Activated T-helper 1 cell treated with Interleukin-2 at 50 U/mL for 16 hours (primary cell): ENCODE results near the gene TNIP2.
"Not testable (repeated sequence)": the region's sequence is repeated elsewhere in the genome, so short reads cannot be mapped to it uniquely, and the experiment has no call there.

Experiments used
- DNase-seq: peaks from one replicate; pipeline ENCODE4 v3.0.0-alpha.2; 2020; ENCODE audit warnings: low read depth

Gene TNIP2

DNA sequence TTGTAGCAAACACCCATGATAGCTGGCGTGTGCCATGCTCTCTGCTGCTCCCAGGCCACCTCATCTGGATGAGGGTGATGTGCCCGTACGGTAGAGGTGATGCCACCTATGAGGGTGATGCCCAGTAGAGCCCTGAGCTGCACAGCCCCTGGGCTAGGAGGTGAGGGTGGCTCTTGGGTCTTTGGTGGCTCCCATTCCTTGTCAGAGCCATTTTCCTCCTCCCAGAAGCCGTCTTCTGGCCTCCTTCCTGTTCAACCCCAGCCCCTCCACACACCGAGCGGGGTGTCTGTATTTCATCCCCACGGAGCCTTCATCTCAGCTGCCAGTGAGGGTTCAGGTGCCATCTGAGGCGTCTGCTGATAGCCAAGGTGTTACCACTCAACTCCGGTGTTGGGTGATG, 12.0 kb upstream of the TNIP2 start:
- DNase-seq = no peak

DNA sequence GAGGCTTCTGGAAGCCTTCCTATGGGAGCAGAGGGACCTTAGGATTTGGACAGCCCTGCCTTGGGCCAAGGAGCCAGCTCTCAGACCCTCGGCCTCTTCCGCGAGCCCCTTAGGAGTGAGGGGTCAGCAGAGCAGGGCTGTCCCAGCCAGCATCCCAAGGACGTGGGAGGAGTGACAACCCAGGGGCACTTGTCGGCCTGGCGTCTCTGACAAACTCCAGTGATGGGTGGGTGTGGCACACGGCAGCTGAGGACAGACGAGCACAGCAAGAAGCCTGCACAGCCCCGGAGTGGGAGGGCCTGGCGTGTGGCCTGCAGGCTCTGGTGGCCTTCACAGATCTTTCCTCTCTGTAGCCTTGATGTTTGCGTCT, 11.6 kb upstream of the TNIP2 start:
- DNase-seq = no peak

DNA sequence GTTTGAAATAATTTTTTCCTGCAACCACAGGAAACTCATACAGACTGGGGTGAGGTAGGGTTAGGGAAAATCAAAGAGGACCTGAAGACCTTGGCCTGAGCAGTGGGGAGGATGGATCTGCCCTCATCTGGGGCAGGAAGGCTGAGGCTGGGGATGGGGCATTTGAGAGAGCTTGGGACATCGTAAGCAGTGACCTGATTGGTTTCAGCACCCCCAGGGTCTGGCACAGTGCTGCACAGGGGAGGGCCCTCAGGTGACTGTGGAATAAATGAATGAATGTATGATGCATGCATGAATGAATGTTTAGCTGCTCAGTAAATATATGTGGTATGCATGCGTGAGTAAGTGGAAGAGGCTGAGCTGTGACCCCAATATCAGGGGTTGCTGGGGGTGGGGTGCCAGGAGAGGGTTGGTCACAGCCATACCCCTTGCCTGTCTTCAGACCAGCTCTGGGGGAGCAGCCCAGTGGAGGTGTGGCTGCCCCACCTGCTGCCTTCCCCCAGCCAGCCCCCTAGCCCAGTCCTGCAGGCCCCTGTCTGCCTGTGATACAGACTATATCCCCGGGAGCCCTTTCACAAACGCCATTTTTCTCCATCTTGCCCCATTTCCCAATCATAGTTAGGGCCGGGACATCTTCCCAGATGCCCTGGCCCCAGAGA, 11.0 kb upstream of the TNIP2 start:
- DNase-seq = no peak

DNA sequence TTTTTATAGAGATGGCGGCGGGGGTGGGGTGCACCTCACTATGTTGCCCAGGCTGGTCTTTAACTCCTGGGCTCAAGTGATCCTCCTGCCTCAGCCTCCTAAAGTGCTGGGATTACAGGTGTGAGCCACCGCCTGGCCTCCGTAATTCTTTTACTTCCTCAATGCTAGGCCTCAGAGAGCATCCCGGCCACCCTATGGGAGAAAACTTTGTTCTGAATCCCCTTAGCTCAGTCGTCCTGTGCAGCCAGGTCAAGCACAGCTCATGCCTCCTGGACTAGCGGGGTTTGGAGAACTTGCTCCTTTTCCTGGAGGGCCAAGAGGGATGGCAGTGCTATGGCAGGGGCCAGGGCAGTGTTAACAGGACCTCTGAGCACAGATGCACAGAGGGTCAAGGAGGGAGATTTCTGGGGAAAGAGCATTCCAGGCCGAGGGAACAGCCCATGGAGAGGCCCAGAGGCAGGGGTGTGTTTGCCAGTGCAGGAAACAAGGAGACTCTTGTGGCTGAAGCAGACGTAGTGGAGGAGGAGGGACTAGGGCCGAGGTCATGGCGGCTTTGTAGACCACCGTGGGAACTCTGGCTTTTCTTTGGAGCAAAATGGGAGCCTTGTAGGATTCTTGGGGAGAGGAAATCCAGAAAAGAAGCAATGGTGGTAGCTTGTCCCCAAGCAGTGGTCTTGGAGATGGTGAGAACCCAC, 9.8 kb upstream of the TNIP2 start:
- DNase-seq = no peak

DNA sequence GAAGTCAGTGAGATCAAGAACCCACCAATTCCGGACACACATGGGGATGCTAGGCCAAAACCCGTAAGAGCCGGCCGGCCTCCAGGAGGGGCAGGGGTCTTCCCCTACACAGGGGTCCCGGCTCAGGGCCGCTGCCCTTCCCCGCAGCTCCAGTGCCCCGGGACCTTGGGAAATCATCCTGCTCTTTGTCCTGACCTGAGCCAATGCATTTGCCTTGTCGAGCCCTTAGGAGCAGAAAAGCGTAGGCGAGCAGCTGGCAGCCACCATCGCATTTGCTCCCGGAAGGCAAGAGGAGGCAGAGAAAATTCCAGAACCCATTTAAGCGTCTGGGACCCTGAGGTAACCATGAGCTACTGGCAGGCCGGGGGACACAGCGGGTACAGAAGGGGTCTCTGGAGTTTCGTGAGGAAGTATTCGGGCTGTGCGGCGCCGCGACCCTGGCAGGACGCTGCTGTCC, 7.4 kb upstream of the TNIP2 start:
- DNase-seq = no peak

DNA sequence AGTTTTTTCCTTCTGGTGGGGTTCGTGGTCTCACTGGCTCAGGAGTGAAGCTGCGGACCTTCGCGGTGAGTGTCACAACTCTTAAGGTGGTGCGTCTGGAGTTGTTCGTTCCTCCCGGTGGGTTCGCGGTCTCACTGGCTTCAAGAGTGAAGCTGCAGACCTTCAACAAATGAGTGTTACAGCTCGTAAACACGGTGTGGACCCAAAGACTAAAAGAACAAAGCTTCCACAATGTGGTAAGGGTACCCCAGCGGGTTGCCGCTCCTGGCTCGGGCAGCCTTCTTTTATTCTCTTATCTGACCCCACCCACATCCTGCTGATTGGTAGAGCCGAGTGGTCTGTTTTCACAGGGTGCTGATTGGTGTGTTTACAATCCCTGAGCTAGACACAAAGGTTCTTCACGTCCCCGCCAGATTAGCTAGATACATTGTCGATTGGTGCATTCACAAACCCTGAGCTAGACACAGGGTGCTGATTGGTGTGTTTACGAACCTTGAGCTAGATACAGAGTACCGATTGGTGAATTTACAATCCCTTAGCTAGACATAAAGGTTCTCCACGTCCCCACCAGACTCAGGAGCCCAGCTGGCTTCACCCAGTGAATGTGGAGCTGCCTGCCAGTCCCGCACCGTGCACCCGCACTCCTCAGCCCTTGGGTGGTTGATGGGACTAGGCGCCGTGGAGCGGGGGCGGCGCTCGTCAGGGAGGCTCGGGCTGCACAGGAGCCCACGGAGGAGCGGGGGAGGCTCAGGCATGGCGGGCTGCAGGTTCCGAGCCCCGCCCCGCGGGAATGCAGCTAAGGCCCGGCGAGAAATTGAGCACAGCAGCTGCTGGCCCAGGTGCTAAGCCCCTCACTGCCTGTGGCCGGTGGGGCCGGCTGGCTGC, 6.6 kb upstream of the TNIP2 start:
- not testable (repeated sequence) for DNase-seq

DNA sequence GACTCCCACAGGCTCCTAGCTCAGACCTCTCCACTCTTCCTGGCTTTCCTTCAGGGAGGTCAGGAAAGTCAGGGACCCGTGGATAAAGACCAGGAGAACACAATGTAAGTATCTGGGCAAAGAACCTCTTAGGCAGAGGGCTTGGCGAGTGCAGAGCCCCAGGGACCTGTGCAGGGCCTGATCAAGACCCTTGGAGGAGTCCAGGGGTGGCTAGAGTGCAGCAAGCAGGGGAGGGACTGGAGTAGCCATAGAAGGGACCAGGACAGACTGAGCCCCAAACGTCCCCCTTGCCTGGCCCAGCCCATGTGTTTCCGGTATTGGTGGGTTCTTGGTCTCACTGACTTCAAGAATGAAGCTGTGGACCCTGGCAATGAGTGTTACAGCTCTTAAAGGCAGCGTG, 5.9 kb upstream of the TNIP2 start:
- no peak for DNase-seq

DNA sequence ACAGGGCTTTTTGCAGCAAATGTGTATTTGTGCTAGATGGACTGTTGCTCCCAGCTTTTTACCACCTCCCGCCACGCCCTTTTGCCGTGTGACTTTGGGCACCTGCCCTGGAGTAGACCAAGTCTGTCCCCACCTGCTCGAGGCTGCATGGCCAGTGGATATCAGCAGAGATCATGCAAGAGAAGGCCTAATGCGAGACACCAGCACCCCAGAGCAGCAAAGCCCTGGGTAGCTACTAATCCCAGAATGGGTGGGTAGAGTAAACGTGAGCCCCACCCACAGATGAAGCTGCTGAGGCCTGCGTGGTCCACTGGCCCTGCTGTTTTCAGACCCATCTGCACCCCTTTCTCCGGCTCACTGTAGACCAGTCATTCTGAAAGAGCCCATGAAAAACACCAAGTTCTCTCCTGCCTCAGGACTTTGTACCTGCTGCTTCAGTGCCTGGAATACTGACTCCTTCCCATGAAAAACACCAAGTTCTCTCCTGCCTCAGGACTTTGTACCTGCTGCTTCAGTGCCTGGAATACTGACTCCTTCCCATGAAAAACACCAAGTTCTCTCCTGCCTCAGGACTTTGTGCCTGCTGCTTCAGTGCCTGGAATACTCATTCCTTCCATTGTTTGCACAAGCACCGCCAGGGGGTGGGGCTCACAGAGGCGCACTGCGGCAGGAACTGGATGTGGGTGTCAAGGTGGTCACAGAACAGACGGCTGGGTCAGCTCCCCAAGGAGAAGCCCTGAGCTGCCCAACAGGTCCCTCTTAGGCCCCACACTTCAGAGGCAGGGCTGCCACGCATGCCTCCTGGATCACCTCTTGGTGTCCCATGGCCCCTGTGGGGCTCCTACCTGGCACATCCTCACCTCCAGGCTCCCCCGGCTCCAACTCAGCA, 5.1 kb upstream of the TNIP2 start:
- no peak for DNase-seq

DNA sequence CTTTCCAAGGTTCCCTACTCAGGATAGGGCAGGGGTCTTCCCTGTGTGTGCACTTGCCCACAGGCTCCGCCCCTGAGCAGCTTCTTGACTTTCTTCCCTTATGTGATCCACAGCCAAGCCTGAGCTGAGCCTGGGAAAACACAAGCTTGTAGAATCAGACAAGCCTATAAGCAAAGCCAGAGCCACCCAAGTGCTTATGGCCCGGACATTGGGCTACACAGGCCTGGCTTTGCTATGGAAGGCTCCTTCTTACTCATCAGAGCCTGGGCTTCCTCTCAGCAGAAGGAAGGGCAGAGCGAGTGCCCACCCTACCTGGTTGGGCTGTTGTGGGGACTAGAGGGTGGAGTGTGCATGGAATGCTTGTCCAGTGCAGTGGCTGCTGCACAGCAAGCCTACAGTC, 1.3 kb upstream of the TNIP2 start:
- no peak for DNase-seq

DNA sequence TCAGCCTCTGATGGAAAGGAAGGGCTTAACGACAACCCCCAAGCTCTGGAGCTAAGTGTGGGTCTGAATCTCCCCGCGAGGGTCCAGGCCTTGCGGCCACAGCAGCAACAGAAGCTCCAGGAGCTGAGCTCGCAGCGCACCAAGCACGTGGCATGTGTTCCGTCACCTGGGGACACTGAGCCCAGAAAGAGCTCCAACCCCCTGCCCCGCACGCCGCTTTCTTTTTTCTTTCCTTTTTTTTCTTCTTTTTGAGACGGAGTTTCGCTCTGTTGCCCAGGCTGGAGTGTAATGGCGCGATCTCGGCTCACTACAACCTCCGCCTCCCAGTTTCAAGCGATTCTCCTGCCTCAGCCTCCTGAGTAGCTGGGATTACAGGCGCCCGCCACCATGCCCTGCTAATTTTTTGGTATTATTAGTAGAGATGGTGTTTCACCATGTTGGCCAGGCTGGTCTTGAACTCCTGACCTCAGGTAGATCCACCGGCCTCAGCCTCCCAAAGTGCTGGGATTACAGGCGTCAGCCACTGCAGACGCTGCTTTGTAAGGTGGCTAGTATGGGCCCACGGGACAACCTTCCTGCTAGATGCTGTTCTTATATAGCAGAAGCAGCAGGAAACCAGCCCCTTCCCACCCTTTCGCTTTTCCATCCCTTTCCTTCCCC, 685 bp upstream of the TNIP2 start:
- no peak for DNase-seq

DNA sequence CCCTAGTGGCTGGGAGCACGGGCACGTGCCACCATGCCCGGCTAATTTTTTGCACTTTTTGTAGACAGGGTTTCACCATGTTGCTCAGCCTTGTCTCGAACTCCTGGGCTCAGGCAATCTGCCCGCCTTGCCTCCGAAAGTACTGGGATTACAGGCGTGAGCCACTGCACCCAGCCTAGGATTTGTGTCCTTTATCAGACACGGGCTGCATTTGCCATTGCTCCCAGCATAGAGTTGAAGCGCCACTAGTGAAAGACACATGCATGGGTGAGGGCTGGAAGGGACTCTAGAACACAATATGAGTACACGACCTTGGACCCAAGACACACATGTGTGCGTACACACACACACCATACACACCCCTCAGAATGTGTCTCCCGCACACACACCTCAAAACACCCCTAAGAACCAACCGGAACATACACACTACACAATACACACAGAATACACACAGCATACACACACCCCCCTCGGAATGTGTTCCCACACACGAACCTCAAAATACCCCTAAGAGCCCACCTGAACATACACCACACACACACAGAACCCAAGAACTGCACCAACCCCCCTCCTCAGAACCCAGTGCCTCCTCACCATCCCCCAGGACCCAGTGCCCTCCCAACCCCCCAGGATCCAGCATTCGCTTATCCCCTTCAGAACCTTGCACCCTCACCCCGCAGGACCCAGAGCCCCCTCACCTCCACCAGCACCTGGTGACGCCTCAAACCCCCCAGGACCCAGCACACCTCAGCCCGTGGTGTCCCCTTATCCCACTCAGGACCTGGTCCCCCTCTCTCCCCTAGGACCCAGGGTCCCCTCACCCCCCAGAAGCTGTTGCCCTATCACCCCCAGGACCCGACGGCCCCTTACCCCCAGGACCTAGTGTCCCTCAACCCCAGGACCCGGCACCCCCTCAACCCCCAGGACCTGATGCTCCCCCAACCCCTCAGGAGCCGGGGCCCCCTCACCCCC, 1.0 kb downstream of the TNIP2 start:
- no peak for DNase-seq

DNA sequence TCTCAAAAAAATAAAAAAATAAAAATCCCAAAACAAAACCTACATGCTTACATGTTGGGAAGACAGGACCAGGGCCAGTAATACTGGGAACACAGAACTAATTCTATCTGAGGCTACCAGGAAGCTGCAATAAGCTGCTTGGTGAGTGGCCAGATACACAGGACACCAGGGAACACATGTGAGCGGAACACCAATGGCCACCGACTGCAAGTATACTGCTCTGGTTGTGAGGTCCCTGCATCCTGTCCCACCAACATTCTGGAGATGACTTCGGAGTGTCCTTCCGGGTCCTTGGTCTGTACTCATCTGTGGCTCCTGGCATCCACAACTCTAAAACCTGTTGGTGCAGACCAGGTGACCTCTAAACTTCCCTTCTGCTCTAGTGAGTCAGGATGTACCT, 2.7 kb downstream of the TNIP2 start:
- DNase-seq = no peak

DNA sequence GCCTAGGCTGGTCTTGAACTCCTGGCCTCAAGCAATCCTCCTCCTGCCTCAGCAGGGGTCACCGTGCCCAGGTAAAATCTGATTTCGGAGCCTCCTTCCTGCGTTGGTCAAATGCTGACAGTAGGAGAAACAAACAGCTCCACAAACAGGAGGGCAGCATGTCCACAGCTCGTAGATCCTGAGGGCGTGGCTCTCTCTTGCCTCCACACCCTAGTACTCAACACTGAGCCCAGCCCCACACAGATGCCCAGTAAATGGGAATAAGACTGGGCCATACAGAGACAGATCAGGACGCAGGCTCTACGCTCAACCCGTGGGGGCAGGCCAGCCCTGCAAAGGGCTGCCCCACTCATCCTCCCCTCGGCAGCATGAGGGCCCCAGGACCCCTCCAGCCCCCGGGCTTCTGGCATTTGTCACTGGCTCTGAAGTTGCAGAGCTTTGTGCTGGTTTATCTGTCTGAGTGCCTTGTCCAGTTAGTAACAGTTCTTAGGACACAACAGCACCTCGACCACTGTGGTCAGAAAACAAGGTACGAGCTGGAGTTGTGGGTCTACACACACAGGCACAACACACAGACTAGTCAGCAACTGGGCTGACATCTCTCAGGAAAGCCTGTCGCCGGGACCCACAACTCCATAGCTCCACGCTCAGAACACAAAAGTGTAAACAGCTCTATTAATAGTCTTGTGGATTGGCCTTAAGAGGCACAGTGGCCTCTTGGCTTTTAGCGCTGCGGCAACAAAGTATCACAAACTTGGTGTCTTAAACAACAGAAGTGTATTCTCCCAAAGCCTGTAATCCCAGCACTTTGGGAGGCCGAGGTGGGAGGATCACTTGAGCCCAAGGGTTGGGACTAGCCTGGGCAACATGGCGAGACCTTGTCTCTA, 5.2 kb downstream of the TNIP2 start:
- no peak for DNase-seq

DNA sequence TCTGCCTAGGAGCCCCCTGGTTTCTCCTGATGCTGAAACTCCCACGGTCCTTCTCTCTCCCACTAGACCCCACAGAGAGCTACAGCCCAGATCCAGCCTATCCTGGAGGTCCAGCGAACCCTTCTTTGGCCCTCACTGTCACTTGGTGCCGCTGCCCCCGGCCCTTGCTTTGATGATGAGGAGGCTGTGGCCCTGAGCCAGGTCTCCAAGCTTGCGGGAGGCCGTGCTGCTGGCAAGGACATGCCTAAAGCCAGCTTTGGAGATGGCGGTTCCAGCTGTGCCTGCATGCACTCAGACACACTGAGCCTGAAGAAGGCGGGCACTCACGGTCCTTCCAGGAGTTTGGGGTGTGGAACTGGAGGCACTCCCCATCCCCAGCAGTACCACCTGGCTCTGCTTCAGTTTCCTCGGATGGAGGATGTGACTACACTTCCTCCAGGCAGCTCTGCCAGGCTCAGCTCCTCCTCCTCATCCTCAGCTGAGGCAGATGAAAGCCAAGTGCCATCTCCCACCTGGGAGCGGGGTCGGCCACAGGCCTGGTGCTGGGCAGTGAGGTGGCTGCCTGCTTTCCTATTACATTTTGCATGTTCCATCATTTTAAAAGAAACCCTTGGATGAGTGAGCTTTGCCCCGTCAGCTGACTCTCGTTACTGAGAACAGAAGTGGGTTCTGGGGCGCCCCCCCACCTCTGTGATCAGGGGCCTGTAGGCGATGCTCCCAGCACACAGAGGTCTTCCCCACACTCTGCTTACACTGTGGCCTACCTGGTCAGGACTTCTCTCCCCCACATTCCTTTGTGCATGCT, 9.0 kb downstream of the TNIP2 start:
- no peak for DNase-seq

DNA sequence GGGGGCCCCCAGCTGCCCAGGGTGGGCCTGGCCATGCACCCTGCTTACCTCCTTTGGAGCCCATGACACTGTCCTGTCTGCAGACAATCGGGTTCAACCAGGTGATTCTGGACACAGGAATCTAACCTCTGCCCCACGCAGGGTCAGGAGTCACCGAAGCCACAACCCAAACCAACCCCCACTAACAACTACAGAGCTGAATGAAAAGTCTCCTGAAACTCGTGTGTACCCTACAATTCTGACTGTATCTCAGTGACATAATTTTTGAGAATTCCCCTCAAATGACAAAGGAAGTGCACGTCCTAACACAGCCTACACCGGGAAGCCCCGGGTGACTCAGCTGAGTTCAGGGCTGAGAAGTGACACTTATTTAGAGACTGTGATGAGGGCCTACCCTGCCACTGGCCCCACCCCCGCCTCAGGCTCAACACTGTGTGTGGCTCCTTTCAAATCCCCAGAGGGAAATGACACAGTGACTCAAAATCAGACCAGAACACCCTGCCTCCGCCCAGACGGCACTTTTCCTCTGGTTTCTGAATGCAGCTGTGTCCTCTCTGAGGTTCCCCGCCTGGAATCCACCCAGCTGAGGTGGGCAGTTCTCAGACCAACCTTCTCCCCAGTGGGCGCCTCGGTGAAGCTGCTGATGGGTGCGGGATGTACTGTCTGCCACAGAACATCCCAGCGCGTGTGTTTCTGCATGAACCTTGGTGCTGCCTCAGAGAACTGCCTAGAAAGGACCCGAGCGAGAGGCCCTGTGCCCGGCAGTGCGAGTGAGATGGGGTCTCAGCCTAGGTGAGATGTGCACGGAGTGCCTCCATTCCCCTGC, 9.9 kb downstream of the TNIP2 start:
- peak; percentile 69 for DNase-seq

DNA sequence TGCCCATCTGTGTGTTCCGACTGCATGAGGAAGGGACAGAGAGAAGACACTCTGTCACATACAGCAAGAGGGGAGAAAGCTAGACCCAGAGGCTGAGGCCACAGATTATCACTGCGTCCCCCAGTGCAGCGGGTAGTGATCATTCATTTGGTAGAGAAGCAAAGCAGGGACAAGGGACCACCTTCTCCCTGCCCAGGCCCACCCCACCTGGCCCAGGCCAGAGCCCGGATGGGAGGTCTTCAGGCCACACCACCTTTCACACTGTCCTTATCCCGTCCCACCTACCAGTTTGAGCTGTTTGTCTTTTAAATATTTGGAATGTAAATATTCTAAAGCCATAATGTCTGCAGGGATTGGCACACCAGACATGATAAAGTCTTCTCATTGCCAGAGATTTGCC, 10.6 kb downstream of the TNIP2 start:
- no peak for DNase-seq

DNA sequence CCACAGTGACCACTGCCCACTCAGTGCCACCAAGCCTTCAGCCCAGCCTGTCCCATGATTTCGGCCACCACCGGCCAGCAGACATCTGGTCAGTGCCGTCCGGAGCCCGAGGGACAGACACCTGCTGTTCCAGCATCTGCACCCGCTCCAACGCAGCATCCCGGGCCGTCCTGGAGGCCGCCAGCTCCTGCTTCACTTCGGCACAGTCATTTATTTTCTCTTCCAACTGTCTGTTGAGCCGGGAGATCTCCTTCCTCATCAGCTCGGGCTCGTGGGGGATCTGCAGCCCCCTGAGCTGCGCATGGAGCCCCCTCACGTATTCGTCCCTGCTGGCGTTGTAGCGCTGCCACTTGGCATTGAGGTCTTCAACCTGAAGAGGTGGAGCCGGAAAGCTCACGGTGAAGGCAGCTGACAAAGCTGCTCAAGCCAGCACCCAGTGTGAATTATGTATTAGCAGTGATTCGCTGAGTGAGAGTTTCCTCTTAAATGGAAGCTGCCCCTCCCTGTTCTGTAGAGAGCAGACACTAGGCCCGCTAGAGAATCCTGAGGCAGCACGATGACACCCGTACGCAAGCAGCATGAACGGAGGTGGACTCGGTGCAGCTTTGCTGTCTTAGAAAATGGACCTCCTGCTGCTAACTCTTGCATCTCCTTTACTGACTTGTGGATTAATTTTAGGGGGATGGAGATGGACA, 11.4 kb downstream of the TNIP2 start:
- no peak for DNase-seq
